NCI-H1048 (cell line): Measurements from ENCODE around the gene ZCCHC14.
"Not testable (repeated sequence)": the region's sequence is repeated elsewhere in the genome, so short reads cannot be mapped to it uniquely, and the experiment has no call there.

ENCODE experiments used
- DNase-seq: peaks from one replicate; lab custom pipeline; 2025; lab: John Stamatoyannopoulos, UW

ZCCHC14 gene

DNA sequence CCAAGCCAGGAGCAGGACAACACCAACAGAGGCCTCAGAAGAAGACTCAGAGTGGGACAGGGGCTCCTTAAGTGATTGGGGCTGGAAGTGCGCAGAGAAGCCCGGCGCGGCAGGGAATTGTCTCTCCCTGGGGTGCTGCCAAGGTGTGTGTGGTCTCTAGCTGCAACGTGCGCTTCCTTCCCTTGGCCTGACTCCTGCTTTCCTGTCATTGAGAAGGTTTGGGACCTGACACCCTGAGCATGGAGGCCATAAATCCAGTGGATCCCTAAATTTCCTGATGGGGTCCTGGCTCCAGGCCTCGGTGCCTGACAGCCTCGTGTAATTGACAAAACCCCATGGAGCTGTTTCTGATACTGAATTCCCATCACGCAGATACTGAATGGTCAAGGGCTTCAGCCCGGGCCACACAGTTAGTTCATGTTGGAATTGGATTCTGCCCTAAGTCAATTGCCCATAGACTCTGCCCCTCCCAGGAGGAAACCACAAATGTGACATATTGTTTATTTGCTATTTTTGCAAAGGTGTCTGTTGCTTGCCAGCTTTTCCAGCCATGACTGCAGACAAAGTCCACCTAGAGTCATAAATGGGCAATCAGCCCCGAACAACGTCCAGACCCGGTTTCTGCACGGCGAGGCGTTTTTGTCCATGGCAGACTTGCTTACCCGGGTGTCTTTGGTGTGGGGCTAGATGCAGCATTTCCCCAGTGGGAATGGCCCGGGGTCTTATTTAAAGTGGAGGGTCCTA is 4.4 kb upstream of the ZCCHC14 start:
- not testable (repeated sequence) for DNase-seq

DNA sequence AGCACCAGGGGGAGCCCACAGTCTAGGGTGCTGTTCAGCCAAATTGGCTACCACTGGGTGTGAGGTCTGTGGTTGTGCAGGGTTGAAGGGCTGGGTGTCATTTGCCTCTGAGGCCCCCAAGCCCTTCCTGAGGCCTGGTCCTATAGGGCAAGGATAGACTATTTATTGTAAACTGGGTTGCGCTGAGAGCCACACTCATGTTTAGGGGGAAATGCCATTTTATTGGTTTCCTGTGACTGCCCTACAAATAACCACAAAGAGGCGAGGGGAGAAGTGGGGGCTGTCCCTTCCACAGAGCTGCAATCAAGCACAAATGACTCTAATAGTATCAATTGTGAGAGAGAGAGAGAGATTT is 3.6 kb upstream of the ZCCHC14 start:
- DNase-seq: no peak

DNA sequence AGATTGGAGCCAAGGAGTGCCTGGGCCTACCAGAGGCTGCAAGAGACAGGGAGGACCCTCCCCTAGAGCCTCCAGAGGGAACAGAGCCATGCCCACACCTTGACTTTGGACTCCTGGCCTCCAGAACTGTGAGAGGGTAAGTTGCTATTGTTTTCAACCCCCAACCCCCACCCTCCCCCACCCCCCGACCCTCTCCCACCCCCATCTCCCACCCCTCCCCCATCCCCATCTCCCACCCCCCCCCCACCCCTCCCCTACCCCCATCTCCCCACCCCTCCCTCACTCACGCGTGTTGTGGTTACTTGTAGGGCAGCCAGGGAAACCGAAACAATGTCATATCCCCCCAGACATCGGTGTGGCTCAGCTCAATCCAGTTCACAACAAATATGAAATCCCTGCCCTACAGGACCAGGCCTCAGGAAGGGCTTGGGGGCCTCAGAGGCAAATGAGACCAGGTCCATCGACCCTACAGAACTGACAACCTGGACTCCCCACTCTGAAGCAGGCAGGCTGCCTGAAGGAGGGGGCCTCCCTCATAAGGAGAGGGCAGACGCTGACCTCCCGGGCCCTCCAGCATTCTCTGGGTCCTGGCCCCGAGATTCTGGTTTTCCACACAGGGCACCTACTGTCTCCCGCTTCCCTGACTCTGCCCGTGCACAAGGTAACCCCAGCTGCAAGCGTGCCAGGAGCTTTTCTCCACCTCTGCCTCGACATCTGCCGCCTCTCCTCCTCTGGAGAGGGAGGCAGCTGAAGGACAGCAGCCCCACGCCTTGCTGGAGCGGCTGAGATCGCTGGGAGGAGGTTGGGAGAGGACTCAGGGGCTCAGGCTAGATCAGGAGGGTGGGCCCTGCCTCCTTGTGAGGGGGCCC is 3.0 kb upstream of the ZCCHC14 start:
- no peak for DNase-seq

DNA sequence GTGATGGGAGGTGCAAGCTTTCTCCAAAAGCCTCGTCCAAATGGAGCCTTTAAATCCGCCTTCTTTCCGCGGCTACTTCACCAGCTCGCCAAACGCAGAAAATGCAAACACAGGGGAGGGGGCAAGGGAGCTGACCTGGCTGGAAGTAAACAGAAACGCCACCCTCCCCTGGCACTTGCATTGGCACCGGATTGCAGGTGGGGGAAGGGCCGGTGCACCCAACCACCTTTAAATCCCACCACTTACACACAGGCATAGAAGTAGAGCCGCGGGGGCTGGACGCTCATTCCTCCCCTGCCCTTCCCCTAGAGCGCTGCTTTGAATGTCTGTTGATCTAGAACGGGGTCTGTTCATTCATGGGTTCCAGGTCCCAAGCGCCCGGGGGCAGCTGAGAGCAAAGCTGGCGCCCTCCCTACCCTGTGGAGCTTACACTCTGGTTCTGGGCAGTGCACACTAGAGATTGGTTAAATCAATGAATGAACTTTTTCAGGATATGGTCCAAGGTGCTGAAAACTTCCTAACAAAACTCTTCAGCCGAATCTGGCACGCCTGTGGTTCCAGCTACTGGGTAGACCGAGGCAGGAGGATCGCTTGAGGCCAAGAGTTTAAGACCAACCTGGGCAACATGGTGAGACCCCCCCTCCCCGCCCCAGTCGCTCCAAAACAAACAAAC is 920 bp upstream of the ZCCHC14 start:
- DNase-seq: no peak

DNA sequence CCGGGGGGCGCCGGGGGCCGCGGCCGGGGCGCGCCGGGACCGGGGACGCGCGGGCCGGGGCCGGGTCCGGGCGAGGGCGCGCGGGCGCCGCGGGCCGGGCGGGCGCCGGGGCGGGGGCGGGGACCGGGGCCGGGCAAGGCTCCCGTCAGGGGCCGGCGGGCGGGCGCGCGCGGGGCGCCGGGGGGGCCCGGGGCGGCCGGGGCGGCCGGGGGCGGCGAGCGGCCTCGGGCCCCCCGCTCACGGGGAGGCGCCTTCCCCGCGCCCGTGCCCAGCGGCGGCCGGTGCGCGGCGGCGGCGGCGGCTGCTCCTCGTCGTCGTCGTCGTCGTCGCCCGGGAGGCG is 563 bp downstream of the ZCCHC14 start:
- DNase-seq: no peak

DNA sequence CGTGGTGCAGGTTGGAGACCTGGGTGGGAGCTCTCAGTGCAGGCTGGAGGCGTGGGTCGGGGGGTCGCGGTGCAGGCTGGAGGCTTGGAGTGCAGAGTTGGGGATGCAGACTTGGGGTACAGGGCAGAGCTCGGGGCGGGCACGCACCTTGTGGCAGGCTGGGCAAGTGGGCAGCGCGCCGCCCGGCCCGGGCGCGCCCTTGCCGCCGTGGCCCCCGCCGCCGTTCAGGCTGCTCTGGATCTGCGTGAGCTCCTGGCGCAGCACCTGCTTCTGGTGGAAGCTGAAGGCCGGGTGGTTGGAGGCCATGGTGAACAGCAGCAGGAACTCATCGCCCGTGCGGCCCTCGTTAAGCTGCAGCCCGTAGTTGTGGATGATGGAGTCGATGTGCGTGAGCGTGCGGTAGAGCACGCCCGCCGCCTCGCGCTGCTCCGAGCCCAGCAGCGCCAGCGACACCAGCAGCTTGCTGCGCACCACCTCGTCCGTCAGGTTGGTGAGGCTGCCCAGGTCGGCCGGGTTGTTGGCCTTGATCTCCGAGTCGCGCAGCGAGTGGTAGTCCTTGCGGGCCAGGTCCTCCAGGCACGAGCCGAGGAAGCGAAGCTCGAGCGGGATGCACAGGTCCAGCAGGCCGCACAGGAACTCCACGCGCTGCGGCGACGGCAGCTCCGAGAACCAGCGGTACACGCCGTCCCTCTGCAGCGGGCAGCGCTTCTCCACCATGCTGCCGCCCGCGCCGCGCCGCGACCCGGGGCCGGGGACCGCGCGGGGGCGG is 1.1 kb downstream of the ZCCHC14 start:
- DNase-seq: no peak

DNA sequence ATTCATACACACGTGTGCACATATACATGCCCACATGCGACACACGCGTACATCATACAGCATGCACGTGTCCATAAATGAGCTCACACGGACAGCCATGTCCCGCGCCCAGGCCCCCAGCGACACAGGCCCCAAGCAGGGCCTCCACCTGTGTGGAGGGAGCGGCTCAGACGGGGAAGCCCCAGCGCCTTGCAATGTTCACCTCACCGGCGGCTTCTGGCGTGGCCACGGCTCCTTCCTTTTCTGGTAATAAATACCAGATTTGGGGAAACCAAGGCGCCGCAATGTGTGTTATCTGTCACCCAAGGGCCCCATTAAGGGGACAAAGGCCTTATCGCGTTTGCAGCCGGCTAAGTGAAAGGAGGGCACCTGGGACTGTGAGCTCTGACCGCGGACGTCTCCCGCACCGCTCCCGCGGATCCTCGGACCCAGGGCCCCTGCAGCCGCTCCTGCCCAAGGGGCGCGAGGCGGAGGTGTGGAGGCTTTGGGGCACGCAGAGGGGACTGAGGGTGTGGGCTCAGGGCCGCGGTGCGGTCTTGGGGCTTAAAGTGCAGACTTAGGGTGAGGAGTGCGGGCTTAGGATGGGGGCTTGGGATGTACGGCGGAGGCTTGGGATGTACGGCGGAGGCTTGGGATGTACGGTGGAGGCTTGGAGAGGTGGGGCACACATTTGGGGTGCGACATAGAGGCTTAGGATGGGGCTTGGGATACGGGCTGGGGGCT is 1.9 kb downstream of the ZCCHC14 start:
- DNase-seq: not testable (repeated sequence)

DNA sequence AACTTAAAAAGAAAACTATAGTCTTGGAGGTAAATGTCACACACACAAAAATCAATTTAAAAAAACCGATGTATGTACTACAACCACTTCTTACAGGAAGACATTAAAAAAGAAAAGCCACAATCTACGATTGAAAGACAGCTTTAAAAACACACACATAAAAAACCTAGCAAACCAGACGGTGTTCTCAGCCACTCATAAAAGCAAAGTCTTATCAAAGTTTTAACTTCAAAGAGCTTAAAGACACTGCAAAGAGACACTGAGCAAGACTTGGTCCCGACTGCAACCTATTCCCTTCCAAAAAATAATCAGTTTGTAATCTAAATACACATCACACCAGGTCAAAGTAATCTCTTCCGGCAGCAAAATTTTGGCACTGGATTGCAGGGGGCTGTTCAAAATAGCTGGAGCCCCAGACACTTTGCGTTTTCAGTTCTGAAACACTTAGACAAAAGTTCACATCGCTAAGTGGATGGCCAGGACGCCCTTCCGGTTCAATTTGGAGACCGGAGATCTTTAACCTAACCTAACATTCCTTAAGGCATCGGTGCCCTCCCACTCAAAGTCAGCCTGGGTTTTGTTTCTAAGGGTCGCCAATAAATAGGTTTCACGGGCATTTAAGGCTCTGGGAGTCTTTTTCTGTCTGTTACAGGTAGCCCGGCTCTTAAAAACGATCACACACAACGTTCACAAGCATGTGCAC is 2.6 kb downstream of the ZCCHC14 start:
- DNase-seq: no peak

DNA sequence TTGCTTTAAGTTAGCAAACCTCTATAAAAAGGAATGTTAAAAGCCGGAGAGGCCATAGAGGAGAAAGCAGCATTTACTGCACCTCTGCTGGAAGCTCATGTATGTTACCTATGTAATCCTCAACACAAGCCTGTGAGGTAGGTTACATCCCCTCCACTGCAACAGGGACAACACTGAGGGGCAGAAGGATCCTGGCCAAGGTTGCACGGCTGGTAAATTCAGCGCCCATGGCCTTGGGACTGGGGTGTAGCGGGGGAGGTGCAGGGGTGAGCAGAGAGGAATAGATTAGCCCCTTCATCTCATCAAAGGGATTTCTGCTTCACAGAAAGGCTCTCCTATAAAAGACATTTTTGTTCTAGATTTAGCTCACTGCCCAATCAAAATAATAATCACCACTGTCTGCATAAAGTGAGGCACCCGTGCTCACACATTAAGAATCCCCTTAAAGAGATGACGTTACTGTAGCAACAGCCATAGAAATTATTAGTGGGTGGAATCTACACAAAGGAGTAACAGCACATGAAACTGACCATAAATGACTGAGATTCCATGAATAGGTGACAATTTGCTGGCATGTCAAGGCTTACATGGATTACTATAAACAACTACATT is 3.3 kb downstream of the ZCCHC14 start:
- DNase-seq: no peak

DNA sequence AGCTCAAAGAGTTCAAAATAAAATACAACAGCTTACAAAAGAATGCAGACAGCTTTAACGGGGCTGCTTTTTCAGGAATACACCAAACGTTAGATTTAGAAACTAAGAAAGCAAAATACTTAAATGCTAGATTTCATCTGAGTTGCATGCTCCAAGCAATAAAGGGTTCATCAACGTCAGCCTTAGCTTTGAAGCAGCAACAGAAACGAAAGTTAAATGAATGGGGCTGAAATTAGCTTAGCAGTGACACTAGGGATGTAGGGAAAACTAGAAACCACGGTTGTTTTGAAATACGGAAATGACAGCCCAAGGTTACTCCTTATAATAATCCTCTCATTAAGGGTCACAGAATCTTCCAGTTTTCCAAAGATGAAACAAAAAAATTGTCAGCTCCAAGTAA is 3.9 kb downstream of the ZCCHC14 start:
- not testable (repeated sequence) for DNase-seq

DNA sequence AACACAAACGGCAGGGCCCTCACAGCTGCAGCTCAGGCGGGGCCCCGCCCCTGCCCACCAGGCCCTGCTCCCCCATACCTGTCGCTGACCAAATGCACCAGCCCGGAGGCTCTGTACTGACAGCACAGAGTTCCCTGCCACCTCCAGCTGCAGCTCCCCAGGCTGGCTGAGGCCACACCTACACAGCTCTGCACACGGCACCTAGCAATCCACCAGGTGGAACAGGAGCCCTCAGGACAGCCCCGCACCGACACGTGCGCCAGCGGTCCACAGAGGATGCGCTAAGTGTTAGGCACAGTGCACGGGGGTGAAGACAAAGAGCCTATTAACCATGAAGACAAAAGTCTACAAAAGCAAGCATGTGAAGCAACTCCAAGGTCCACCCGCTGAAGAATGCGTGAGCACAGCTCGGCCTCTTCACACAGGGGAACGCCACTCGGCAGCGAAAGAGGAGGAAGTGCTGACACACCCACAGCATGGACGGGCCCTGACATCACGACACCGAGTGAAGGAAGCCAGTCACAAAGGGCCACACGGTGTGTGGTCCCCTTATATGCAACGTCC is 5.4 kb downstream of the ZCCHC14 start:
- DNase-seq: no peak

DNA sequence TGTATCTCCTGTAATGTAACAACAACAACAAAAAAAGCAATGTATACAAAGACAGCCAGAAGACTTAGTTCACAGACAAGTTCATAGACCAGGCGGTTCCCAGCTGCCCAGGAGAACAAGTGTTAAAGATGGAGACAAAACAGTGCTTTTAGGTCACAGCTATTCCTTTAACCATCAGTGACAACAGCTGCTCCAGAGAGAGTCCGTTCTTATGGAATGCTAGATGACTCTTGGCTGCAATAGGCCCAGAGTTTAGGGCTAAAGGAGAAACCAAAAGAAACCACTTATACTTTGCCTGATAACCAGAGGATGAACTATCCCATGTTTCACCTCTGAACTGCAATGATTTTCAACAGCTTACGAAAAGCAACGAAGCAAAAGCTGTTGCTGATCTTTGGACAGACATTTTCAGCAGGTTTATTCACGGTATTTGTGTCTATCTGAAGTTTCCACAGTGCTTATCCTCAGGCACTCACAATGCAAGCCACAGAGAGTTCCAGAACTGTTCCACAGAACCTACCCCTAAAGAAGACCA is 6.0 kb downstream of the ZCCHC14 start:
- DNase-seq: no peak

DNA sequence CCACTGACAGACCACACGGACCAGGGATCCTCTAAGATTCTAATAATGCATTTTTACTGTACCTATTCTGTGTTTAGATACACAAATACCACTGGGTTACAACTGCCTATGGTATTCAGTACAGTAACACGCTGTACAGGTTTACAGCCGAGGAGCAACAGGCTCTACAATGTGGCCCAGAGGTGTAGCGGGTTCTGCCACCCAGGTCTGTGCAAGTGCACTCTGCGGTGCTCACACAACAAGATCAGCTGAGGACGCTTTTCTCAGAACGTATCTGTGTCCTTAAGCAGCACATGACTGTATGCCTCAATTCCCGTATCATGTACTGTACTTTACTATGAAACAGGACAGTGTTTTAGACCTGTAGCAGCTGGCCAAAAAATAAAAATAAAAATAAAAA is 6.5 kb downstream of the ZCCHC14 start:
- DNase-seq: no peak

DNA sequence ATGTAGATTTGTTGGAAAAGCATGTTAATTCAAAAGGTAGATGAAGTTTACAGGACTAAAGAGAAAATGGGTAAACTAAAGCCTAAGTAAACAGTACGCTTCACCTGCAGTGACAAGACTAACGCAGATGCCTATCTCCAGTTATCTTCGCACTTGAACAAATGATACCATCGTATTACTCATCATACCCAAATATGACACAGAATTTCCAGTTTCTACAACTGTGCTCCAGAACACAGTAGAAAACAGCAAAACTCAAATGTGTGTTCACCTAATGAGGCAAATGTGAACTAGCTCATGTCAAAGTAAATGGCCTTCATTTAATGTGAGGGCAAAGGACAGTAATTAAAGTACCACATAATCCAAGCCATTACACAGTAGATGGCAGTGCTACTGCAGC is 7.0 kb downstream of the ZCCHC14 start:
- not testable (repeated sequence) for DNase-seq

DNA sequence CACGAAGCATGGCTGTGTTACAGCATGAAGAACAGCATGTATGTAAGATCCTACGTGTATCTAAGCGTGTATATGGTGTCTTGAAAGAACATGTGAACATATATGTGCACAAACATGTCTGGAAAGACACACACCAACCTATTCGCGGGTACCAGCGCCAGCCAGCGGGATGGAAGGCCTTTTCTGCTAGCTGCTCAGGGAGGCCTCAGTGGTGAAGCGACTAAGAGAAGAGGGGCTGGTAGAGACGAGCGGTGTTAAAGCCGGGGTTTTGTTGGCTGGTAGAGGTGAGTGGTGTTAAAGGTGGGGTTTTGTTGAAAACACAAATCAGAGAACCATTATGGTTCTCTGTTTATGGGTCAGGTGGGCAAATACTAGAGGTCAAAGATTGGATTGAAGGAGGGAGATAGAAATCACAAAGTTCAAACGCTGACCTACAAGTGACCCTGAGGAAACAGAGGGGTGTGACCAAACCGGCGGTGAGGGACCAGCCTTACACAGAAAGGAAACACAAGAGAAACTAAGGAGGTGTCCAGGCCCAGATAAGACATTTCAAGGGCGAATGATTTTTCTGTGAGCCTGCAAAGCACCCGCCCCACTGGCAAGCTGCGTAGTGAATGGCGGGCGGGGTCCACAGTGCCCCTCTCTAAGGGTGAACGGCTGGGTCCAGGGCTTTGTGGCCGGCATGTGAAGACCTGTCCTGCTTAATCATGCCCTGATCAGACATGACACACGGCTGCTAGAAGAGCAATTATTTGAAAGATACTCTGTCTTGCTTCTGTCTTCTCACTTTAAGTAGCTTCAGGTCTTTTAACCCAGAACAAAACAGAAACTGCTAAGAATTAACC is 8.1 kb downstream of the ZCCHC14 start:
- DNase-seq: no peak

DNA sequence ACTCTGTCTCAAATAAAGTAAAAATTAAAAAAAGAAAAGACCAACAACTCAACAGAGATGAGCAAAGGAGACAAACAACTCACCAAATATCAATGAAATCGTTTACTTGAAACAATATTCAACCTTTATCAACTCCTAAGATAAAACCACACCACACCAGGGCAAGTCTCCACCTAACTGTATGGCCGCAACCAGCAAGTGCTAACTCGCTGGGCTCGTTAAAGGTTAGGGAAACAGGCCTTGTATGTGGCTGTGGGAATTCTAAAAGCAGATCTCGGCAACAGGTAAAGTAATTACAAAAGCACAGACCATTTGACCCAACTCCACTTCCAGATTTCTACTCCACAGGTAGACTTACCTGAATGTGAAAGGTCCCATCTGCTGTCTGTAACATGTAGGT is 9.3 kb downstream of the ZCCHC14 start:
- no peak for DNase-seq

DNA sequence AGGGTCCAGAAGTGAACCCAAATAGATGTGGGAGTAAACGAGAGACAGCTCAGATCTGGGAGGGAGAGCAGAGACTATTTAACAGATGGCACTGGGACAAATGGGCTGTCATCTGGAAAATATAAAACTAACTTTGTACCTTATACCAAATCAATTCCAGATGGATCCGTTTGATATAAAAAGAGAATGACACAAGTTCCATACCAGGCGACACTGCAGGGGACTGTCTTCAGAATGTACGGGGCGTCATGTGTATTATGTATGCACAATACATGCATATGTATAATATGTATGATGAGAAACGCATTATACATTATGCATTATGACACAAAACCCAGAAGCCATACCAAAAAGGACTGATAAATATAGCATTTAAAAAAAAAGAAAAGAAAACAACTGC is 10.2 kb downstream of the ZCCHC14 start:
- not testable (repeated sequence) for DNase-seq

DNA sequence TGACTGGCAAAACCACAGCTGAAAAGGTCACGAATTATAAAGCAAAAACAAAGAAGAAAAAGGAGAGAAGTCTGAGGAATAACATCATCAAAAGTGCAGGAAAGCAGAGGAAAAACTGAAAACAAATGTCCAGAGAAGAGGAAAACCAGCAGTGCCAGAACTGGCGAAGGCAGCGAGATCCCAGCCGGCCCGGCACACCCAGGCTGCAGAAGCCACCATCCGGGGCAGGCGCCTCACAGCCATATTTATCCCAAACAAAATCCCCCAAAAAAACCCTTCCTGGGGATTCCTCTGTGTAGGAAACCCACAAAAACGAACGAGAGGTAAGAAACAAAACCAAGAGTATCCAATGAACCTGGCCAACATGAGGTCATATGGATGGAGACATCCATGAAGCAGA is 10.6 kb downstream of the ZCCHC14 start:
- no peak for DNase-seq

DNA sequence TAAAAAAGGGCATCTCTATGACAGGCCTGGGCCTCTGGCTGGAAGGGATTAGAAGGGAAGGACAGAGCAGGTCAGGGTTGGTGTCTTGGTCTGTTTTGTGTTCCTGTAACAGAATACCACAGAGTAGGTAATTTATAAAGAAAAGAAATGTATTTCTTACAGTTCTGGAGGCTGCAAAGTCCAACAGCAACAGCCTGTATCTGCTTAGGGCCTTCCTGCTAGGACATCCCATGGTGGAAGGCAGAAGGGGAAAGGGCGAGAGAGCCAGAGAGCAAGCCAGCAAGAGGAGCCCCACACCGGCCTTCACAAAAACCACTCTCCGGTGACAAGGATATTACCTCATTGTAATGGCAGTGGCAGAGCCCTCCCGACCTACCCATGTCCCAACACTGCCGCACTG is 11.1 kb downstream of the ZCCHC14 start:
- not testable (repeated sequence) for DNase-seq
